Measurements from ENCODE around the gene C18orf63.
A peak's percentile ranks its signal among the peaks of the same experiment; 100 is the strongest.

C18orf63 gene

GRCh38 chr18:74331404-74331803 is 15.8 kb downstream of the C18orf63 start:
- no peak for DNase-seq

DNA sequence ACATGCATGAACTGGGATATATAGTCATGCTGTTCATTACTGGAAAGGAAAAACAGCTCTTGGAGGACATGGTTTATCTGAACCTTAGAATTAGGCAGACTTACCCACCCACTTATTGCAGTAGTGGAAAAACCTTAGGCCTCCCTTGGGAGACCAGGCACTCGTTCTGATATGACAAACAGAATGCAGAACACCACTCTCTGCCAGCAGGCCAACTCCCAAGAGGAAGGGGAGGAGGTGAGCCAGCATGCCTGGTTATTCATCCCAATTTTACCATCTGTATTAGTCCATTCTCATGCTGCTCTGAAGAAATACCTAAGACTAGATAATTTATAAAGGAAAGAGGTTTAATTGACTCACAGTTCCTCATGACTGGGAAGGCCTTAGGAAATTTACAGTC is 17.5 kb downstream of the C18orf63 start:
- no peak for DNase-seq

DNA sequence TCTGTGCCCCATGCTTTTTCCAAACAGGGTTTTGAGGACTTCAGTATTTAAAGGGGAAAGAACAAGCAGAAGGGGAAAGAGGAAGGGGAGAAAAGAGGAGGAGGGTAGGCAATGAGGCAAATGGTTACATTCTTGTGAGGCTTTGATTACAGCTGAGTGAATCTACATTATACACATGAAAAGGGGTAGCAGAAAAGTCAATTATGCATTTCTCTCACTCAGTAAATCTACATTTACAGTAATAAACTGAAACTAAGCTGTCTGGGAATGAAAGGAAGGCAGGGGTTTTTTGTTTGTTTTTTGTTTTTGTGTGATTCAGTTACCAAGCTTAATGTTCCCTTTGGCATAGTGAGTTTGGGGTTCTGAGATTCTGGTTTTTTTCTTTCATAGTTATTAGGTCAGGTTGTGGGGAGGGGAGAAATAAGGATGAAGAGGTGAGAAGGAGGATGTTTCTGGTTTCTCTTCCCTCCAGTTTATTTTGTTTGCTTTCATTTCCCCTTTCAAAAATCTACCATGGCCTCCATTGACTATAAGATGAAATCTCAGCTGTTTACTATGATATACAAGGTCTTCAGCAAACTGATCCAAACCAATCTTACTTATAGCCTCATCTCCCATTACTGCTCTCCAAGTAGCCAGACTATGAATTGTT is 18.7 kb downstream of the C18orf63 start:
- DNase-seq, result no peak

GRCh38 chr18:74336656-74337055 is 21.0 kb downstream of the C18orf63 start:
- DNase-seq, result no peak

DNA sequence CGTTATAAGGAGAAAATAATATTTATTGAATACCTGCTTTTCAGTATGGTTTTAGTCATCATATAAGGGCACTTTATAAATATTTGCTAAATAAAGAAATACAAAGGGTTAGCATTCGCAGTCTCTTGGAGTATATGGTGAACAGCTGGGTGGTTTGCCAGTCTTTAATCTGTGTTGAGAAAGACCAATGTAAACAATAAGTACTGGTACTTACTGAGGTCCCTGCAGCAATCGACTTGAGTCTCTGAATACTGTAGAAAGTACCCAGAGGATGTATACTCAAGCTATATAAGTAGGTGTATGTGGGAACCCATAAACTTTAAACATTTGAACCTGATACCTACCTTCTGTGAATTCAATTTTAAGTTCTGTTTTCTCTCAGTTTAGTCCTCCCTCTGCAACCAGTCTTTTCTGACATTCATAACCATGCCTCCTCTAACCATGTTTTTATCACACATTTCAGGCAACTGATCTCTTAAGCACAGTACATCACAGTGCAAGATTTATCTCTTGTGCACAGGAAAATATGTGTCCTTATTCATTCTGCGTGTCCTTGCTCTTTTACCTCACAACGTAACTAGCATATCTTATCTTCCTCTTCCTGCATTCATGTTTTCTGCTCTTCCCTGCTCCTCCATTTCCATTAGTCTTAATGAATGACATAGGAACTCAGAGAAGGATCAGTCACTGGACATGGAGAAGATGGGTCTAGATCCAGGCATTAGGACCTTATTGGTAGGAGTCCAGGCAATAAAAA is 21.7 kb downstream of the C18orf63 start:
- DNase-seq, result no peak

DNA sequence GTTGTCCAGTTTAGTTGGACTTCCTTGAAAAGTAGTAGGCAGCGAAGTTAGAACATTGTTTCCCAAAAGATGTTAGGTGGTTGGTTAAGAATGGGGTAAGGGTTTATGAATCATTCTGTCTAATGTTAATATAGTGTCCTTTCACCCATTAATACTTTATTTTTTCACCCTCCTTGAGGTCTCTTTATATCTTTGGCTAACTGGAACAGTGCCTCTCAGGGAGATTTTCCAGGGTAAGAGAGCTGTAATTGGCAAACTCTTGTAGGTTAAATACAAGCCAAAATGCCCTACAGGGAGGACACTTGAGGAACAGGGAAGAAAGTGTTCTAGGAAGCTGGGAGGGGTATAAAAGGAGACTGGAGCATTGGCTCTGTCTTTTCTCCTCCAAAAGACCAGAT is 22.3 kb downstream of the C18orf63 start:
- no peak for DNase-seq

GRCh38 chr18:74342416-74343043 is 26.9 kb downstream of the C18orf63 start:
- no peak for DNase-seq

DNA sequence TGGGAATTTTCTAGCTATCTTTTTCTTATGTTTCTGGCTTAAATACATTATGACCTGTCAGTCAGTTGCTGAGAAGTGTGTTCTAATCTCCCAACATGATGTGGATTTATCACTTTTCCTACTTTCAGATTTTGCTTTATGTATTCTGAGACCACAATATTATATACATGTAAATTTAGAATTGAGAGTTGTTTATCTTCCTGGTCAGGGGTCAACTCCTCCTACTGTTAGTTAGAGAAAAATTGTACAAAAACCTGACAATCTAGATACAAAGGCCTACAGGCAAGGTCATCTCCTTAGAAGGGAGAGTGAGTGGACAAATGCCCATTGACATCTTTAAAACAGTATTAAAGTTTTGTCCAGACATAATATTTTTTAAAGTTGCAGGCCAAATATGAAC is 30.6 kb downstream of the C18orf63 start:
- DNase-seq, result no peak

DNA sequence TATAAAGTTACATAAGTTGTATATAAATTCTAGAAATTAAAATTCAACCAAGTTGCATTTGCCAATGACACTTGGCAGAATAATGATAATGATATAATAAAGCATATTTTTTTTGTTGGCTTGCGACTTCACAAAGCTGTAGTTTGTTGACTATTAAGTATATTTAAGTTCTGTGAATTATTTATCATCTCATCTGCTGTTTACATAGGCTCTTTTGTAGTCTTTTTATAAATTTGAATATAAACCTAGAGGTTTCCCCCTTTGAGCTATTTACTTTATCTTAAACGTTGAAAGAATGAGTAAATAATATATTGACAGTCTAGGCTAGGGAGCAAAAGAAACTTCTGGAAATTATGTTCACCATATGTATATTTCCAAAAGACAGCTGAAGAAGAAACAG is 32.9 kb downstream of the C18orf63 start:
- DNase-seq, result no peak

- no peak for DNase-seq
Measured at GRCh38 chr18:74351354-74351753, 35.7 kb downstream of the C18orf63 start.

DNA sequence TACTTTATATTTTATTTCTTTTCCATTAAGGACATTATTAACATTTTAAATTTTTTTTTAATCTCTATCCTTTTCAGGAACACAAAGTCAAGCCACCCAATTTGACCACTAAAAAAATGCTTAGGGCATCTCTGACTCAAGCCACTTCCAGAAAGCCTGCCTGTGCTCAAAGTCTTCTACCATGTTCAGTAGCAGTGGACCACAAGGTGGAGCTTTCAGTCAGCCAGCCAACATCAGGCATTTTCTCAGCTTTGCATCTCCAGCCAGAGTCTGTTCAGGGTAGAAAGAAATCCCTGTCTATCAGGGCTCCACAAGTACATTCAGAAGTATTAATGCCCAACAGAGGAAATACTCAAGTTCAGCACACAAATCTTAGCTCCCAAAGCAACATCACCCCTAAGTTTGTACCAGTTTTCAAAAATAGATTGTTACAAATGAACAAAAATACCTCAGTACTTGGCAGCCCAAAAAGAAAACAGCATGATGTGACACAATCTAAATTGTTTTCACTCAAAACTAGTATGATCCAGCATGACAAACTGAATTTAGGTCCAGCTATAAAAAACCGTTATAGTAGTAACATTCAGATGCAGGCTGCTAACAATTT is 37.6 kb downstream of the C18orf63 start:
- peak; percentile 57 for DNase-seq

GRCh38 chr18:74356959-74357358 is 41.3 kb downstream of the C18orf63 start:
- no peak for DNase-seq

DNA sequence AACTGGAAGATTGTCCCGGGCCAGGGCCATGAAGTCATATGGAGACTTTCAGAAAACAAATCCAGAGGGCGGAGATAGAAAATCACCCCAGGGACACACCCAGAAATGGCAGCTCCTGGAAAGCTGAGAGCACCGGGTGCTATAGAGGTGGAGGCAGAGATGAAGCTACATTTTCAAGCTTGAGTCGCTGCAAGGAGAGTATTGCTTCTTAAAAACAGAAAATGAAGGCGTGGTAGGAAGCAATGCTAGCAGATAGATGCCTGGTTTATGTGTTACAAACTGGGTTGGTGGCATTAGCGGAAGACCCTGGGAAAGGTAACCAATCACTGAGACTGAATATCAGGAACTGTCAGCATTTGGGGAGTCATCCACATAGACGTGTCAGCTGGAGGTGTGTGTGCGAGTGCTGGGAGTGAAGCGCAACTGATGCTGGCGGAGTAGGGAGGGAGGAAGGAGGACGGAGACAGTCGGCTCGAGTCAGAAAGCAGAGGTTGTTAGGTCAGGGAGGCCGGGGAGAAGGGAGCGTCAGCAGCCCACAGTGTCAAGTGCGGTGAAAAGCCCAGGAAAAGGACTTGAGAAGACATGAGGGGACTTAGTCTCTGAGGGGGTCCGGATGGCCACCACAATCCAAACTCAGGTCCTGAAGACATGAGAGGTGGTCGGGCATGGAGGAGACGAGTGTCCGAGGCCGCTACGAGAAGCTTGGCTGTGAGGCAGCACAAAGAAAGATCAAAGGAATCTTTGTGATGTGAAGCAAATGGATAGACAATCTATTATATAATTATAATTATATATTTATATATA is 45.4 kb downstream of the C18orf63 start:
- DNase-seq, result no peak

- no peak for DNase-seq
Measured at GRCh38 chr18:74367905-74368304, 52.3 kb downstream of the C18orf63 start.

- no peak for DNase-seq
Measured at GRCh38 chr18:74368901-74369705, 53.5 kb downstream of the C18orf63 start.

DNA sequence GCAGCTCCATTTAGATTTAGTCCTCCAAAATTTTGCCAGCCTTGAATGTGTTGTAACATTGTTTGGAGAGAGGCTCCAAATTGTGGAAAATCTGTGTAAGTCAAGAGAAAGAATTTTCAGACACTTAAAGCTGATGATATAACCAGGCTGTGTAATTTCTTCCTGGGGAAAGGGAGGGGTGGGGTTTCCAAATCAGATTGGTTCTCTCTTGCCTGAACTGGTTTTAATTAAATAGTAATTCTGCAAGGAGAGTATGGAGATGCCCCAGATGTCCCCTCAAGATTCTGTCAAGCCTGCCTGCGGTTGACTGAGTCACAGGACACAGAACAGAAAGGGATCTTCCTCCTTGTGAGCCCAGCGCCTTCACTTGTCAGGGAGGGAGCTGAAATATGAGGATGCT is 54.5 kb downstream of the C18orf63 start:
- DNase-seq, result no peak

GRCh38 chr18:74373428-74373827 is 57.8 kb downstream of the C18orf63 start:
- DNase-seq, result peak; percentile 41

DNA sequence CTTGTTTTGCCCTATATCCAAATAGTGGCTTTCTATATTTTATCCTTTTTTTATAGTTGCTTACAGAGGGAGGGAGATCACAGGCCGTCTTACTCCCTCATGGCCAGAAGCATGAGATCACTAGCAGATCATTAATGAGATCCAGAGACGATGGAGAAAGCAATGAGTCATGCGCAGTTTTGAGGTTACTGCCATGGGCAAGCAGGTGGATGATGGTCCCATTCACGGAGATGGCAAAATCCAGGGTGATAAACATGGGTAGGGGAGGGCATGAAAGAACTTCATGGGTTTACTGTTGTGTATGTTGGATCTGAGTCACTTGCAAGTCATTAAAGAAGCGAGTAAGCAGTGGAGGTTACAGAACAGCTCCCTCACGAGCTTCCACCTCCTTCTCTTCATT is 60.4 kb downstream of the C18orf63 start:
- DNase-seq, result no peak

GRCh38 chr18:74376523-74376922 is 60.9 kb downstream of the C18orf63 start:
- DNase-seq, result no peak

DNA sequence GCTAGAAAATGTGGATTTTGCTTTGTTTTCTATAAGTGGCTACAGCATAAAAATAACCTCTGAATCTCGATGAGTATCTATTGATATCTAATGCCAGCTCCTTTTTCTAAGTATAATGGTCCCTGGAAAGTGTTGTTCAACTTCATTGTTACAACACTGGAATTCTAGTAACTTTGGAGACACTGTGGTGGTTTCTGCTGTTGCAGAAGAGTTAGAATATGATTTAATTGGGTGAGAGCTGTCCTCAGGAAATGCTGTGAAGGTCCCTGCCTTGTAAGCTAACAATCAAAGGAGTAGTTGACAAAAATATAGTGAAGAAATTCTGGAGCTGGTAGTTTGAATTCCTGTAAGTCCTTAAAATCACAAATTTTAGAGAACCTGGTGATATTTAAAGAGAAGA is 62.1 kb downstream of the C18orf63 start:
- no peak for DNase-seq

DNA sequence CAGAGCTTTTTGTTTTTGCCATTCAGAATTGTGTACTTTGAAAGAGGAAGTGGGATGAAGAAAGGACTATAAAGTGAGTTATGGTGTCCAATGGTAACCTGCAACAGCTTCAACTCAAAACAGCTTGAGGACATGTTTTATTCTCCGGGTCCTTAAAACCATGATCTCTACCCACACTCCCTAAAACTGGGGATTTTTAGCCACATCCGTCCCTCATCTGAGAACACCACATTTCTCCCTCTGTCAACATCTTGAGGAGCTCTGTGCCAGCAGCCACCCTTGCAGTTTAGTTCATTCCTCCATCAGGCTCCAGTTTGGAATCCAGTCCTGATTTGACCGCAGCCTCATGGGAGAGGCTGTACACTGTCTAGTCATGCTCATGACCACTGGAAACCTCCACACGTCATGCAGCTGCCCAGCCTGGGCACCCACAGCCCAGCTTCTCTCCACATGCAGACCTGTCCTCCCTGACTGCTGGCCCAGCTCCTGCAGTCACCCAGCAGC is 62.6 kb downstream of the C18orf63 start:
- no peak for DNase-seq

- no peak for DNase-seq
Measured at GRCh38 chr18:74380916-74381315, 65.3 kb downstream of the C18orf63 start.
